Measurements from ENCODE around the gene BRMS1L. TPM values are rescaled to one million over a fixed set of nuclear protein-coding genes. Genes with fewer than 3 reads are reported as not detected.

The BRMS1L gene
- total and polyA plus RNA-seq, 2 of the 13 experiments (the other 11 are each of a cell fraction or from before 2014, with no cell fraction given) = 21.1 to 23.8 TPM

DNA sequence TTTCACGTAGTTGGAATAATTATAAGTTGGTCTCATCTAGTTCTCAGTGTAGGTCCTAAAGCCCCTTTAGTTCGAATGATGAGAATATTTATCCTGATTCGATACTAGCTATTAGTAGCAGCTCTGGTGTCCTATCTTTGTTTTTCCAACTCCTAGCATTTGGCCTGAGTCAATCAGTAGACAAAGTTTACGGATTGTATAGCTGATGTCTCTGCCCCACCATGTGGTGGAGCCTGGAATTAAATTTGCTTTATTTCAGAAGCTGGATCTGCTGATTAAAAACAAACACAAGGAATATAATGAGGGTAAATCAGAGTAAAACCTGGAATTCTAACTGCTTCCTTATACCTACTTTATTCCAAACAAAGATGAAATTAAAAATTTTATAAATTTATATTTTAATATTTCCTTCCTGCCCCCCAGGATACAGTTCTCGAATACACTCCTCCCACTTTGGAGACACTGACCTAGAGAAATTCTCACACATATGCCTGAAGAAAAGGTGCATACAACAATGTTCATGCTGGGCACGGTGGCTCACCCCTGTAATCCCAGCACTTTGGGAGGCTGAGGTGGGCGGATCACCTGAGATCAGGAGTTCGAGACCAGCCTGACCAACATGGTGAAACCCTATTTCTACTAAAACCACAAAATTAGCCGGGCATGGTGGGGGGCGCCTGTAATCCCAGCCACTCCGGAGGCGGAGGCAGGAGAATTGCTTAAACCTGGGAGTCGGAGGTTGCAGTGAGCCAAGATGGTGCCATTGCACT is 7.6 kb upstream of the BRMS1L start (continued):
- TF ChIP-seq JARID2 (CRISPR knock-in tag; IDR thresholded peaks at IDR 0.05; ENCODE audit: insufficient replicate concordance) = peak; percentile 23
- TF ChIP-seq ZNF382 (CRISPR knock-in tag; IDR thresholded peaks at IDR 0.05; ENCODE audit: borderline replicate concordance) = no peak
- TF ChIP-seq ZBTB3 (CRISPR knock-in tag; IDR thresholded peaks at IDR 0.05; ENCODE audit: borderline replicate concordance, low read depth) = no peak
- TF ChIP-seq HDAC1 (CRISPR knock-in tag; IDR thresholded peaks at IDR 0.05) = no peak
- no peak for TF ChIP-seq ZNF234 (CRISPR knock-in tag; conservative IDR thresholded peaks at IDR 0.05)
- no peak for TF ChIP-seq ZFYVE20 (CRISPR knock-in tag; IDR thresholded peaks at IDR 0.05; ENCODE audit: borderline replicate concordance, low read depth)
- TF ChIP-seq, protein P1, sequence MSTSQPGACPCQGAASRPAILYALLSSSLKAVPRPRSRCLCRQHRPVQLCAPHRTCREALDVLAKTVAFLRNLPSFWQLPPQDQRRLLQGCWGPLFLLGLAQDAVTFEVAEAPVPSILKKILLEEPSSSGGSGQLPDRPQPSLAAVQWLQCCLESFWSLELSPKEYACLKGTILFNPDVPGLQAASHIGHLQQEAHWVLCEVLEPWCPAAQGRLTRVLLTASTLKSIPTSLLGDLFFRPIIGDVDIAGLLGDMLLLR (CRISPR knock-in tag; IDR thresholded peaks at IDR 0.05) = no peak
- no peak for TF ChIP-seq FOXP1 (IDR thresholded peaks at IDR 0.05)
- TF ChIP-seq FOXP1 (CRISPR knock-in tag; IDR thresholded peaks at IDR 0.05) = no peak
- TF ChIP-seq, protein P2, sequence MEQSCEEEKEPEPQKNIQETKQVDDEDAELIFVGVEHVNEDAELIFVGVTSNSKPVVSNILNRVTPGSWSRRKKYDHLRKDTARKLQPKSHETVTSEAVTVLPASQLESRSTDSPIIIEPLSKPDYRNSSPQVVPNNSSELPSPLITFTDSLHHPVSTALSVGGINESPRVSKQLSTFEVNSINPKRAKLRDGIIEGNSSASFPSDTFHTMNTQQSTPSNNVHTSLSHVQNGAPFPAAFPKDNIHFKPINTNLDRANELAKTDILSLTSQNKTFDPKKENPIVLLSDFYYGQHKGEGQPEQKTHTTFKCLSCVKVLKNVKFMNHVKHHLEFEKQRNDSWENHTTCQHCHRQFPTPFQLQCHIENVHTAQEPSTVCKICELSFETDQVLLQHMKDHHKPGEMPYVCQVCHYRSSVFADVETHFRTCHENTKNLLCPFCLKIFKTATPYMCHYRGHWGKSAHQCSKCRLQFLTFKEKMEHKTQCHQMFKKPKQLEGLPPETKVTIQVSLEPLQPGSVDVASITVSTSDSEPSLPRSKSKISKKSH (CRISPR knock-in tag; IDR thresholded peaks at IDR 0.05; ENCODE audit: borderline replicate concordance) = 0 out of 2 replicates have a peak, but pooled peaks have one; percentile 51
- TF ChIP-seq ZNF235 (CRISPR knock-in tag; IDR thresholded peaks at IDR 0.05; ENCODE audit: borderline replicate concordance) = no peak
- TF ChIP-seq, protein P3, sequence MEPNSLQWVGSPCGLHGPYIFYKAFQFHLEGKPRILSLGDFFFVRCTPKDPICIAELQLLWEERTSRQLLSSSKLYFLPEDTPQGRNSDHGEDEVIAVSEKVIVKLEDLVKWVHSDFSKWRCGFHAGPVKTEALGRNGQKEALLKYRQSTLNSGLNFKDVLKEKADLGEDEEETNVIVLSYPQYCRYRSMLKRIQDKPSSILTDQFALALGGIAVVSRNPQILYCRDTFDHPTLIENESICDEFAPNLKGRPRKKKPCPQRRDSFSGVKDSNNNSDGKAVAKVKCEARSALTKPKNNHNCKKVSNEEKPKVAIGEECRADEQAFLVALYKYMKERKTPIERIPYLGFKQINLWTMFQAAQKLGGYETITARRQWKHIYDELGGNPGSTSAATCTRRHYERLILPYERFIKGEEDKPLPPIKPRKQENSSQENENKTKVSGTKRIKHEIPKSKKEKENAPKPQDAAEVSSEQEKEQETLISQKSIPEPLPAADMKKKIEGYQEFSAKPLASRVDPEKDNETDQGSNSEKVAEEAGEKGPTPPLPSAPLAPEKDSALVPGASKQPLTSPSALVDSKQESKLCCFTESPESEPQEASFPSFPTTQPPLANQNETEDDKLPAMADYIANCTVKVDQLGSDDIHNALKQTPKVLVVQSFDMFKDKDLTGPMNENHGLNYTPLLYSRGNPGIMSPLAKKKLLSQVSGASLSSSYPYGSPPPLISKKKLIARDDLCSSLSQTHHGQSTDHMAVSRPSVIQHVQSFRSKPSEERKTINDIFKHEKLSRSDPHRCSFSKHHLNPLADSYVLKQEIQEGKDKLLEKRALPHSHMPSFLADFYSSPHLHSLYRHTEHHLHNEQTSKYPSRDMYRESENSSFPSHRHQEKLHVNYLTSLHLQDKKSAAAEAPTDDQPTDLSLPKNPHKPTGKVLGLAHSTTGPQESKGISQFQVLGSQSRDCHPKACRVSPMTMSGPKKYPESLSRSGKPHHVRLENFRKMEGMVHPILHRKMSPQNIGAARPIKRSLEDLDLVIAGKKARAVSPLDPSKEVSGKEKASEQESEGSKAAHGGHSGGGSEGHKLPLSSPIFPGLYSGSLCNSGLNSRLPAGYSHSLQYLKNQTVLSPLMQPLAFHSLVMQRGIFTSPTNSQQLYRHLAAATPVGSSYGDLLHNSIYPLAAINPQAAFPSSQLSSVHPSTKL (CRISPR knock-in tag; IDR thresholded peaks at IDR 0.05) = 0 out of 2 replicates have a peak, but pooled peaks have one; percentile 38
- TF ChIP-seq, protein P4, sequence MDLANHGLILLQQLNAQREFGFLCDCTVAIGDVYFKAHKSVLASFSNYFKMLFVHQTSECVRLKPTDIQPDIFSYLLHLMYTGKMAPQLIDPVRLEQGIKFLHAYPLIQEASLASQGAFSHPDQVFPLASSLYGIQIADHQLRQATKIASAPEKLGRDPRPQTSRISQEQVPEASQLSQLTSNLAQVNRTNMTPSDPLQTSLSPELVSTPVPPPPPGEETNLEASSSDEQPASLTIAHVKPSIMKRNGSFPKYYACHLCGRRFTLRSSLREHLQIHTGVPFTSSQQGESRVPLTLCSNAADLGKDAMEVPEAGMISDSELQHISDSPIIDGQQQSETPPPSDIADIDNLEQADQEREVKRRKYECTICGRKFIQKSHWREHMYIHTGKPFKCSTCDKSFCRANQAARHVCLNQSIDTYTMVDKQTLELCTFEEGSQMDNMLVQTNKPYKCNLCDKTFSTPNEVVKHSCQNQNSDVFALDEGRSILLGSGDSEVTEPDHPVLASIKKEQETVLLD (CRISPR knock-in tag; IDR thresholded peaks at IDR 0.05; ENCODE audit: low read depth) = no peak
- no peak for TF ChIP-seq NR3C1 (CRISPR knock-in tag; IDR thresholded peaks at IDR 0.05)
- TF ChIP-seq NFE2L2 (IDR thresholded peaks at IDR 0.05; ENCODE audit: low read length) = 0 out of 2 replicates have a peak, but pooled peaks have one; percentile 10
- TF ChIP-seq TOPORS (CRISPR knock-in tag; IDR thresholded peaks at IDR 0.05) = no peak
- TF ChIP-seq ZMAT3 (CRISPR knock-in tag; conservative IDR thresholded peaks at IDR 0.05) = 0 out of 2 replicates have a peak, but pooled peaks have one; percentile 41
- no peak for TF ChIP-seq RELA (CRISPR knock-in tag; IDR thresholded peaks at IDR 0.05)
- no peak for TF ChIP-seq MAFF (IDR thresholded peaks at IDR 0.05; ENCODE audit: low read depth, low read length)
- no peak for TF ChIP-seq RFX1 (IDR thresholded peaks at IDR 0.05)
- TF ChIP-seq ZNF383 (CRISPR knock-in tag; IDR thresholded peaks at IDR 0.05; ENCODE audit: borderline replicate concordance) = 0 out of 2 replicates have a peak, but pooled peaks have one; percentile 70
- TF ChIP-seq ZNF546 (CRISPR knock-in tag; conservative IDR thresholded peaks at IDR 0.05) = no peak

Measured in HepG2 (cell line).